ENCODE measurements around the gene LMF1.
"Not testable (repeated sequence)": the region's sequence is repeated elsewhere in the genome, so short reads cannot be mapped to it uniquely, and the experiment has no call there.

The LMF1 gene

GRCh38 chr16:844638-845350 lies 126.0 kb downstream of the LMF1 start:
- TF ChIP-seq SPI1 (IDR thresholded peaks at IDR 0.05; ENCODE audit: low read depth, low read length) = no peak
- TF ChIP-seq POLR2AphosphoS5 (IDR thresholded peaks at IDR 0.05; ENCODE audit: low read depth, low read length) = no peak
- no peak for TF ChIP-seq TAF1 (IDR thresholded peaks at IDR 0.05; ENCODE audit: low read depth, low read length)
- TF ChIP-seq PAX5 (IDR thresholded peaks at IDR 0.05; ENCODE audit: insufficient read depth, low read length, severe bottlenecking) = no peak
- no peak for TF ChIP-seq POU2F2 (IDR thresholded peaks at IDR 0.05; ENCODE audit: low read depth, low read length)
- TF ChIP-seq POLR2A (IDR thresholded peaks at IDR 0.05; ENCODE audit: low read depth, low read length) = no peak
- no peak for DNase-seq (ENCODE audit: insufficient read length, low spot score)
- no peak for FAIRE-seq

- no peak for TF ChIP-seq POLR2A (IDR thresholded peaks at IDR 0.05; ENCODE audit: low read depth, low read length)
- no peak for TF ChIP-seq POU2F2 (IDR thresholded peaks at IDR 0.05; ENCODE audit: low read depth, low read length)
- TF ChIP-seq TAF1 (IDR thresholded peaks at IDR 0.05; ENCODE audit: low read depth, low read length) = no peak
- no peak for TF ChIP-seq PAX5 (IDR thresholded peaks at IDR 0.05; ENCODE audit: insufficient read depth, low read length, severe bottlenecking)
- no peak for TF ChIP-seq POLR2AphosphoS5 (IDR thresholded peaks at IDR 0.05; ENCODE audit: low read depth, low read length)
- TF ChIP-seq SPI1 (IDR thresholded peaks at IDR 0.05; ENCODE audit: low read depth, low read length) = no peak
- DNase-seq (ENCODE audit: insufficient read length, low spot score) = no peak
- no peak for FAIRE-seq
Observed at GRCh38 chr16:843771-844170, 127.0 kb downstream of the LMF1 start.

GRCh38 chr16:842711-843560 lies 127.8 kb downstream of the LMF1 start:
- FAIRE-seq (no peak), DNase-seq (ENCODE audit: insufficient read length, low spot score) (no peak)
- TF ChIP-seq PAX5 (IDR thresholded peaks at IDR 0.05; ENCODE audit: insufficient read depth, low read length, severe bottlenecking) (no peak), SPI1 (IDR thresholded peaks at IDR 0.05; ENCODE audit: low read depth, low read length) (no peak), POLR2AphosphoS5 (IDR thresholded peaks at IDR 0.05; ENCODE audit: low read depth, low read length) (no peak), POU2F2 (IDR thresholded peaks at IDR 0.05; ENCODE audit: low read depth, low read length) (no peak), POLR2A (IDR thresholded peaks at IDR 0.05; ENCODE audit: low read depth, low read length) (no peak), TAF1 (IDR thresholded peaks at IDR 0.05; ENCODE audit: low read depth, low read length) (no peak)

- TF ChIP-seq TAF1 (IDR thresholded peaks at IDR 0.05; ENCODE audit: low read depth, low read length) (no peak), POLR2AphosphoS5 (IDR thresholded peaks at IDR 0.05; ENCODE audit: low read depth, low read length) (no peak), SPI1 (IDR thresholded peaks at IDR 0.05; ENCODE audit: low read depth, low read length) (no peak), POLR2A (IDR thresholded peaks at IDR 0.05; ENCODE audit: low read depth, low read length) (no peak), PAX5 (IDR thresholded peaks at IDR 0.05; ENCODE audit: insufficient read depth, low read length, severe bottlenecking) (no peak), POU2F2 (IDR thresholded peaks at IDR 0.05; ENCODE audit: low read depth, low read length) (no peak)
- DNase-seq (ENCODE audit: insufficient read length, low spot score) (no peak), FAIRE-seq (no peak)
Observed at GRCh38 chr16:842061-842476, 128.7 kb downstream of the LMF1 start.

- FAIRE-seq (no peak), DNase-seq (ENCODE audit: insufficient read length, low spot score) (no peak)
- TF ChIP-seq TAF1 (IDR thresholded peaks at IDR 0.05; ENCODE audit: low read depth, low read length) (no peak), POLR2A (IDR thresholded peaks at IDR 0.05; ENCODE audit: low read depth, low read length) (no peak), POLR2AphosphoS5 (IDR thresholded peaks at IDR 0.05; ENCODE audit: low read depth, low read length) (no peak)
Observed at GRCh38 chr16:841455-842060, 129.2 kb downstream of the LMF1 start.

GRCh38 chr16:840561-841454 lies 130.0 kb downstream of the LMF1 start:
- DNase-seq (ENCODE audit: insufficient read length, low spot score) (no peak), FAIRE-seq (no peak)
- TF ChIP-seq POLR2AphosphoS5 (IDR thresholded peaks at IDR 0.05; ENCODE audit: low read depth, low read length) (no peak), SPI1 (IDR thresholded peaks at IDR 0.05; ENCODE audit: low read depth, low read length) (no peak), POU2F2 (IDR thresholded peaks at IDR 0.05; ENCODE audit: low read depth, low read length) (no peak), POLR2A (IDR thresholded peaks at IDR 0.05; ENCODE audit: low read depth, low read length) (no peak), TAF1 (IDR thresholded peaks at IDR 0.05; ENCODE audit: low read depth, low read length) (no peak), PAX5 (IDR thresholded peaks at IDR 0.05; ENCODE audit: insufficient read depth, low read length, severe bottlenecking) (no peak)

- DNase-seq (ENCODE audit: insufficient read length, low spot score) = no peak
- FAIRE-seq = no peak
- TF ChIP-seq POLR2AphosphoS5 (IDR thresholded peaks at IDR 0.05; ENCODE audit: low read depth, low read length) = no peak
- TF ChIP-seq POU2F2 (IDR thresholded peaks at IDR 0.05; ENCODE audit: low read depth, low read length) = no peak
- TF ChIP-seq SPI1 (IDR thresholded peaks at IDR 0.05; ENCODE audit: low read depth, low read length) = no peak
Observed at GRCh38 chr16:839643-840408, 131.0 kb downstream of the LMF1 start.

- TF ChIP-seq POU2F2 (IDR thresholded peaks at IDR 0.05; ENCODE audit: low read depth, low read length) = no peak
- TF ChIP-seq POLR2AphosphoS5 (IDR thresholded peaks at IDR 0.05; ENCODE audit: low read depth, low read length) = no peak
- no peak for TF ChIP-seq PAX5 (IDR thresholded peaks at IDR 0.05; ENCODE audit: insufficient read depth, low read length, severe bottlenecking)
- no peak for TF ChIP-seq TAF1 (IDR thresholded peaks at IDR 0.05; ENCODE audit: low read depth, low read length)
- TF ChIP-seq SPI1 (IDR thresholded peaks at IDR 0.05; ENCODE audit: low read depth, low read length) = no peak
- no peak for TF ChIP-seq POLR2A (IDR thresholded peaks at IDR 0.05; ENCODE audit: low read depth, low read length)
- FAIRE-seq (no peak), DNase-seq (ENCODE audit: insufficient read length, low spot score) (no peak)
Observed at GRCh38 chr16:838741-839140, 132.0 kb downstream of the LMF1 start.

GRCh38 chr16:836822-837221 lies 134.0 kb downstream of the LMF1 start:
- FAIRE-seq; DNase-seq (ENCODE audit: insufficient read length, low spot score): not testable (repeated sequence)

All from GM12891 (cell line).